GDM1 (cell line): Measurements from ENCODE around the gene MBD4.
"Not testable (repeated sequence)": the region's sequence is repeated elsewhere in the genome, so short reads cannot be mapped to it uniquely, and the experiment has no call there.

Experiments
- DNase-seq: peaks from one replicate; lab custom pipeline; 2025; lab: John Stamatoyannopoulos, UW

MBD4 gene

GRCh38 chr3:129429602-129430001 lies 10.1 kb downstream of the MBD4 start:
- no peak for DNase-seq

DNA sequence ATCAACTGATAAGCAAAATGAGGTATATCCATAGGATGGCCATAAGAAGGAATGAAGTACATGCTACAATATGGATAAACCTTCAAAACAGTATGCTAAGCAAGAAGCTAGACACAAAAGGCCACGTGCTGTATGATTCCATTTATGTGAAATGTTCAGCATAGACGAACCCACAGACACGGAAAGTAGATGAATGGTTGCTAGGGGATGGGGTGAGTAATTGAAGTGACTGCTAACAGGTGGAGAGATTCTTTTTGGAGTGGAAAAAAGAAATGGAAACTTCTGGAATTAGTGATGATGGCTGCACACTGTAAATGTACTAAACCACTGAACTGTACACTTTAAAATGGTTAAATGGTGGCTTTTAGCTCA lies 10.7 kb downstream of the MBD4 start:
- no peak for DNase-seq

DNA sequence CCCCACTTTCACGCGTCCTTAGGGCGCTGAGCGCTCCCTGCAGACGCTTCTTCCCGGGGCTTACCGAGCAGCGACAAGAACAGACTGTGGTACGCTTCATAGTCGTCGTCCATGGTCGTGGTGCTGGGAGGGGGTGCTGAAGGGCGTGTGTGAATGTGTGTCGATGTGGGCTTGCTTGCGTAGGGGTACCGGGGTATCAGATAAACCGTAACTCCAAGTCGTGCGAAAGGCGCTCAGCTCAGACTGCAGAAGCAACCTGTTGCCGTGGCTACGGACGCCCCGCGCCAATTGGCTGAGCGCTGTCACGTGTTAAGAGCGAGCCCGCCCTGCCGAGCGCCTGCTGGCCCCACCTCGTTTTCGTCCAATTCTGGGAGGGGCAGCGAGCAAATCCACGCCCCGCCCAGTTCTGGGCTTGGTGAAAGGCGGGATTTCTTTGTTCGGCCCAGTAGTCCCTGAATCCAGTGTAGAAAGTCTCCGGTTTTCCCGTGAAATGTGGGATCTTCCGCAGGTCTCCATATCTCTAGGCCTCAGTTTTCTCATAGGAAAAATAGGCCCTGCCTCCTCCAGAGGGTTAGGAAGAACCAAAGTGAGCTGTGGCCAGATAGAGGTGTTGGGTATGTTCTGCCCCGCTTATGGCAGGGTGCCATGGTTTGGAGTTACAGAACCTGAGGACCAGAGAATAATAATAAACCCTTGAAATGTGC lies 11.2 kb downstream of the MBD4 start, which contains the start of gene EFCAB12:
EFCAB12 (minus strand) TSS at position 261 of the 704 bp plus-strand sequence; CDS start at position 113, 148 bp downstream.
- DNase-seq, result no peak

- no peak for DNase-seq
These were observed 11.8 kb downstream of the MBD4 start for GRCh38 chr3:129428007-129428375.

- DNase-seq, result no peak
These were observed 14.1 kb downstream of the MBD4 start for GRCh38 chr3:129425619-129426018.

- no peak for DNase-seq
These were observed 14.5 kb downstream of the MBD4 start for GRCh38 chr3:129425213-129425612.

DNA sequence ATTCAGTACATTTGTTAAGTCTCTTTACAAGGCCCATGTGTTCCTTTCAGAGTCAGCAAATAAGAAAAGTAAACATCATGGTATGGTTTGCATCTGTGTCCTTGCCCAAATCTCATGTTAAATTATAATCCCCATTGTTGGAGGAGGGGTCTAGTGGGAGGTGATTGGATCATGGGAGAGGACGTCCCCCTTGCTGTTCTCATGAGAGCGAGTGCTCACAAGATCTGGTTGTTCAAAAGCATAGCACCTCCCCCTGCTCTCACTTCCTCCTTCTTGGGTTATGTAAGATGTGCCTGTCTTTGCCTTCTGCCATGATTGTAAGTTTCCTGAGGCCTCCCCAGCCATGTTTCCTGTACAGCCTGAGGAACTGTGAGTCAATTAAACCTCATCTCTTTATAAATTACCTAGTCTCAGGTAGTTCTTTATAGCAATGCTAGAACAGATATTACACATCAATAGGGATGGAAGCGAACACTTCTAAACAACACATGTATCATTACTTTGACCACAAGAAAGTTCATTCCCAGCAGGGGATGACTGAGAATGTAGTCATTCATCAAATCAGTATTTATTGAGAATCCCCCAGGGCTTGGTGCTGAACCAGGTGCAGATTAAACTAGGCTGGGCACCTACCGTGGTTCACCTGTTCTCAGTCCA lies 15.4 kb downstream of the MBD4 start:
- peak; percentile 11 for DNase-seq

- no peak for DNase-seq
These were observed 16.9 kb downstream of the MBD4 start for GRCh38 chr3:129422897-129423296.

DNA sequence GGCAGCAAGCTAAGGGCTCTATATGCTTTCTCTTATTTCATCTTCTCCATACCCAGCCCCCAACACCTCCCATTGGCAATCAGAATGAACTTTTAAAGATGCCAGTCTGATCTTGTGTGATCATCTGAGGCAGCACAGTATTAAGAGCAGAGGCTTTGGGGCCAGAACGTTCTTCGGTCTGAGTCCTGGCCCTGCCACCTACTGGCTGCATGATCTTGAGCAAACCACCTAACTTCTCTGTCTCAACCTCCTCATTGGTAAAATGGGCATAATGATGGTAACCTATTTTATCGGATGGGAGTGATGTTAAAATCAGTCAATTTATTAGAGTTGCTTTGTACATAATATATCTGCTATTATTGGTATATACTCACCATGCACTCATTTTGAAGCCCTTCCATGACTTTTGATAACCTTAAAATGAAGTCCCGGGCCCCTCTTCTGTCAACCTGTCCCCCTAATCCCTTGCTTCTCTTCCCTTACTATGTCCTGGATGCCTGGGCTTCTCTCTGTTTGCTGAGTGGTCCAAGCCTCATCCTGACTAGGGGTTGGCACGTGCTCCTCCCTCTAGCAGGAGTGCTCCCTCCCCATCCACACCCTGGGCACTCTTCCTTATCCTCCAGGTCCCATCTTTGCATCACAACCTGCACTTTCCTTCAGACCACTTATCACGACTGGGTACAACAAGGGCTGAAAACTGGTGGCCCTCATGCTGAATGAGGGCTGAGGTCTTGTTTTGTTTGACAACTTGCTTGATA lies 17.6 kb downstream of the MBD4 start:
- no peak for DNase-seq

- DNase-seq, result no peak
These were observed 18.4 kb downstream of the MBD4 start for GRCh38 chr3:129421236-129421883.

DNA sequence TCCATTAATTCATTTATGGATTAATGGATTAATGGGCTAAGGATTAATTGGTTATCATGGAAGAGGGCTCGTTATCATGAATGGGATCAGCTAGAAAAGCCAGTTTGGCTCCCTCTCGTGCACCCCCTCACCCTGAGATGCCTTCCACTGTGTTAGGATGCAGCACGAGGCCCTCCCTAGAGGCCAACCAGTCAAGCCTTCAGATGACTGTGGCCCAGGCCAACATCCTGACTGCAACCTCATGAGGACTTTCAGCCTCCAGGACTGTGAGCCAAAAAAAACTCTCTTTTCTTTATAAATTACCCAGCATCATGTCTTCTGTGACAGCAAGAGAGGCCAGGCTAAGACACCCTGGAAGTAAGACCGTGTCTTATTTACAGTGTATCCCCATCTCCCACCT lies 20.3 kb downstream of the MBD4 start:
- no peak for DNase-seq

GRCh38 chr3:129418041-129418973 lies 21.4 kb downstream of the MBD4 start:
- no peak for DNase-seq

- DNase-seq, result no peak
These were observed 22.4 kb downstream of the MBD4 start for GRCh38 chr3:129417326-129417725.

DNA sequence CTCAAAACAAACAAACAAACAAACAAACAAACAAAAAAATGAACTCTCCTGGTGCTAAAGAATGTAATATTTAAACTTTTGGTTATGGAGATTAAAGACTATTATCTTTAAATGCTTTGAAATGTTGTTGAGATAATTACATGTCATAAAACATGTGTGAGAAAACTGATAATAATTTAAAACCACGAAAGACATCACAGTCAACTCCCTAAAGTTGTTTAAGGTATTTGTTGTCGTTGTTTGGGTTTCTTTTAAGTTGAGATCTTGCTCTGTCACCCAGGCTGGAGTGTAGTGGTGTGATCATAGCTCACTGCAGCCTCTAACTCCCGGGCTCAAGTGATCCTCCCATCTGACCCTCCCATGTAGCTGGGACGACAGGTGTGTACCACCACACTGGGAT lies 23.3 kb downstream of the MBD4 start:
- no peak for DNase-seq

GRCh38 chr3:129415830-129416229 lies 23.9 kb downstream of the MBD4 start:
- DNase-seq, result no peak

DNA sequence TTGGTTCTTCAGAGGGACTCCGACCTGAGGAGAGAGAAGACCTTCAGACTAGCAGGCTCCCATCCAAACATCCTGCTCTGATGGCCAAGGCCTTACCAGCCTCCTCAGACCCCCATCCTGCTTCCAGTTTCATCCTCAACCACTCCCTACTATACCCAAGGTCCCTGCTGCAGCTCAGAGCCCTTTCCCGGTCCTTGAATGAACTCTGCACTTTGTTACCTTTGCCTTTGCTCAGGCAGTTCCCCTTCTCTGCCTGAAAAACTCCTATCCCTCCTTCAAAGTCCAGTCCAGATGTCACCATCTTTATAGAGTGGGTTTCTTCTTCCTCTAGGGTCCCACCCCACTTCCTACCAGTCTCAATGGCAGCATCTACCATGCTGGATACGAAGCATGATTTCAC lies 24.4 kb downstream of the MBD4 start:
- DNase-seq, result no peak

DNA sequence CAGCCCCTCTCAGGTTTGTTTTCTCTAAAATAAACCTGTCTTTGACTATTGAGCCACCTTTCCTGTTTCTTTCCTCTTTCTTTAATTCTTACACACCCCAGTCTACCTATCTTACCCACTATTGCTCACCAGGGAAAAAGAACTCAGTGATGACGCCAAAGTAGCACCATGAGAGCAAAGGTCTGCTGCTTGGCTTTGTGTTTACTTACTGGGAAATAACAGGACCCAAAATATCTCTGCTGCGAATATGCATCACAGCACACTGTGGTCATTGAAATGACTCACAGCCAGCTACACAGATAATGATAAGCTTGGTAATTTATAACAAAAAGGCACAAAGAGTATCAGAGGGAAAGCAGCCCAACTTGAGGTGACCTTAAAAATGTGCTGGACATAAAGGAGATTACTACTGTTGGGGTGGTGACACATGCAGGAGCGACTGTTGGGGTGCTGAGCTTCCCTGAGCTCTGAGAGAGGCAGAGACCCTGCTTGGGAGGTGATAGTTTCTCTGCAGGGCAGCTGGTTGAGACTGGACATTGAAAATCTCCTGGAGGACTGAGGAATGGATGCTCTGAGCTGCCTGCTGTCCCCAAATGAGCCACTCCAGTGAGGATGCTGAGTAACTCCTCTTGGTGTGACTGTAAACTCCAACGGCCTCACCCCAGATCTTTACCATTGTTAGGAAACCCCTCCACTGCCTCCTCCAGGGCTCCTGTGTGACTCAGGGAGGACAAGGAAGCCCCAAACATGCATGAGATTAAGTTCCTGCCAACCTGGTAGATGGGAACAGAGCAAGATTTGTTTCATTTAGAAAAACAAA lies 25.9 kb downstream of the MBD4 start:
- DNase-seq, result no peak

- DNase-seq, result not testable (repeated sequence)
These were observed 26.5 kb downstream of the MBD4 start for GRCh38 chr3:129413238-129413637.

GRCh38 chr3:129412542-129413198 lies 27.1 kb downstream of the MBD4 start:
- no peak for DNase-seq

DNA sequence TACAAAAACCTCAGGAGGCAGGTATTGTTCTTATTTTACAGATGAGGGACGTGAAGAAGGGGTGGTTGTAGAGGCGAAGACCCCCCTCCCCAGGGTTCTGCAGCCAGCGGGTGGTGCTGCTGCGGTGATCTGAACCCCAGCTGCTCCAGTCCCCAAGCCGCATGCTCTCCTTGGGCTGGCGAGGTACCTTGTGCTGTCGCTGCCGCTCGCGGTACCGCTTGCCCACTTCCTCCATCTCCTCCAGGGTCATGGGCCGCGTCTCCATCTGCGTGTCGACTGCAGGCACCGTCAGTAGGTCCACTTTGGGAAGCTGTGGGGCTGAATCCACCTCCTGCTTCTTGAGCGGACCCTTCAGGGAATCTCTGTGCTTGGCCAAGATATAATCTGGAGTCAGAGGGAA lies 28.8 kb downstream of the MBD4 start:
- no peak for DNase-seq
